ENCODE measurements around the gene NDUFB7.
A peak's percentile ranks its signal among the peaks of the same experiment; 100 is the strongest.
"Not testable (repeated sequence)": the region's sequence is repeated elsewhere in the genome, so short reads cannot be mapped to it uniquely, and the experiment has no call there.

Gene NDUFB7

DNA sequence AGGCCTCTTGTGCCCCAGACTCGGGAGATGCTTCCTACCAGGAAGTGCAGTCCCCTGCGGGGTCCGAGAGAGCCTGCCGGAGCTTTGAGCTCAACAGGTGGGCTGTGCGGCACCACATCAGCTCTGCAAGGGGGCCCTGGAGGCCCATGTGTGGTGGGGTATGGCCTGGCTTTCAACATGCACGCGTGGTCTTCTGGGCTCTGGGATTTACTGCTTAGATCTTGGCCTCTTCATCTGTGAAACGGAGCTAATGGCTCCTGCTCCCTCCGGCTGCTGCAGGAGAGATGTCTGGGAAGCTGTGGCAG lies 18.0 kb downstream of the NDUFB7 start:
- DNase-seq = no peak

DNA sequence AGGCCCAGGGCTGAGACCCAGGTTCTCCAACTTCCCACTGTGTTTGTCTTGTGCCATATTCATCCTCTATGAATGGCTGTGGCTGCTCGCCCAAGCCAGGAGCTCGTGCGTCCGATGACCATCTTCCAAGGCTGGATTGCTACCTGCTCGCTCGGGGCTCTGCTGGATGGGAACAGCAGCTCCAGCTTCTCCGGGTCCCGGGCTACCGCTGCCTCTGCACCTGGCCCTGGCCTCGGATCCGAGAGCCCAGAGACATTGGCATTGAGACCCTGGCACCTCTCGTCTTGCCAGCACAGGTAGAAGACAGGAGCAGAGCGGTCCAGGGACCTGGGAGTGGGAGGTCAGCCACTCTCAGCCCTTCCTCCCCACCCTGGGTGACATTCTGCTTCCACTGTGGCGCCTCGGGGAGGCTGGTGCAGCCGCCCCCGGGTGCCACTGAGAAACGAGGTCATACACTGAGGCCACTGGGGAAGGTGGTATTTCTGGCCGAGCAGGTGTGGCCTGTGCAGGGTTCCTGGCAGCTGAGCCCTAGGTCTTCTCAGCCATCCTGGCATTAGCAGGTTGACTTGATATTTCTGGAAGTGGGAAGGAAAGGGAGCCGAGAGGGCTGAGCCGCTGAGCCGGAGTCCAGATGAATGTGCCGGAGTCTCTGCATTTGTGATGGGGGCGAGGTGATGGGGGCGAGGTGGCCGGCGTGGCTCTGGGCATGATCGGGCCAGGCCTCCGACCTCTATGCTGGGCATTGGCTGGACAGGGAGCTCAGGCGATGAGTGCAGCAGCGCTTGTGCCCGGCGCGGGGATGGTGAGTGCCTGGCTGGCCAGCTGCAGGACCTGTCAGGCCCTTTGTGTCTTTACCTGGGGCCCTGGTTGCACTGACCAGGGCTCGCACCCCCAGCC lies 18.6 kb downstream of the NDUFB7 start:
- no peak for DNase-seq

GRCh38 chr19:14552006-14552360 lies 19.9 kb downstream of the NDUFB7 start:
- DNase-seq = not testable (repeated sequence)

GRCh38 chr19:14551134-14552005 lies 20.5 kb downstream of the NDUFB7 start:
- DNase-seq = not testable (repeated sequence)

GRCh38 chr19:14550201-14550754 lies 21.6 kb downstream of the NDUFB7 start:
- DNase-seq = no peak

DNA sequence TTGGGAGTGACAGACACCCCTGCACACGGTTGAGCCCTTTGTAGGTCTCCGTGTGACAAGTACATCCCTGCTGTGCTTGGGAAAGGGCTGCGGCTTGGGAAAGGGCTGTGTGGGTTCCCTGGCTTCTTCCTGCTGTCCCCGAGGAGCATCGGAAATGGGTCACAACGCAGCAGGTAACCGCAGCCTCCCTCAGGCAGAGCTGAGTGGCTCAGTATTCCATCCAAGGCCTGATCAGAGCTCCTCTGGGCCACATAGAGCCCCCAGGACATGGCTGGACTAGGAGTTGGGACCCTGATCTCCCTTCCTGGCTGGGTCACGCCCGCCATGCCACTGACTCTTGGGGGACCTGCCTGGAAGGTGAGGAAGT lies 26.2 kb downstream of the NDUFB7 start:
- DNase-seq = no peak

DNA sequence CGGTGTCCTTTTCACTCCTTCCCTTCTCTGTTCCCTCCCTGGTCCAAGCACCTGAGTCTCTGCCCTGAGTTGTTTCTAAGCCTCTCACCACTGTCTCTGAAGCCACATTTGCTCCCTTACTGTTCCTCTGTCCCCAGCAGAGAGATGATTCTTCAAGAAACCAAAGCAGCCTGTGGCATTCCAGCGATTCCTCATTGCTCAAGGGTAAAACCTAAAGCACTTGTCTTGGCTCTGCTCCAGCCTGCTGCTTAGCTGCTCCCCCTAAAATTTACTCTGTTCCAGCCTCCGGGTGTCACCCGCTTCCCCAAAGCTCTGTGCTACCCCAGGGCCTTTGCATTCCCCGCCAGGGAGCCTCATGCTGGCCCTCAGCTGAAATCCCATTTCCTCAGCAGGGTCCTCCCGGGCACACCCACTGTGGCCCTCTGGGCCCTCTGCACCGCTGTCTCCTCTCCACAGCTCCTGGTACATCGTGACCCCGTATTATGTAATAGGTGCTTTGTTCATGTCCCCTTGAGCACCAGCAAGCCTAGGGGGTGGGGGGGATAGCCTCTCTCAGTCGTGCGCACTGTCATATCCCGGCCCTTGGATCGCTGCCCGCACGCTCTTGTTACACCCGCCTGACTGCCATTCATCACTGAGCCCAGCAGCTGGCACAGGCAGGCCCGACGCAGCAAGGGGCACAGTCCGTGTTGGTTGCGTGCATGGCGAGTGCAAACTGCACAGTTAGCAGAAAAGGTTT lies 26.7 kb downstream of the NDUFB7 start:
- no peak for DNase-seq

DNA sequence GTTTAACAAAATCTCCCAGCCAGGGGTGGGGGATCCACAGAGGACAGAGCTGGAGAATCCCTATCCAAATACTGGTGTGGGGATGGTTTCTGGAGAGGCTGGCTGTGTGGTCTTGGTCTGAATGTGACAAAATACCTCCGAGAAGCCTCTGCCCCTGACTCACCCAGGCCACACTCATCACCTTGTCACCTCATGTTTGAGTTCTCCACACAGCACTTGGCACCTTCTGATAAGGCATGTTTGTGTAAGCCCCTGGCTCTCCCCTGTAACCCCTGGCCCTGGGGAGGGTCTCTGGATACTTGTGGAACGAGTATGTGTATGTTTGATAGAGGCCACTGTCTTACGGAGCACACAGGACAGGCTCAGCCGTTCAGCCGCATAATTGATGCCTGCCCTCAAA lies 27.8 kb downstream of the NDUFB7 start:
- DNase-seq = no peak

- DNase-seq = no peak
Measured at GRCh38 chr19:14542711-14543328, 29.0 kb downstream of the NDUFB7 start.

DNA sequence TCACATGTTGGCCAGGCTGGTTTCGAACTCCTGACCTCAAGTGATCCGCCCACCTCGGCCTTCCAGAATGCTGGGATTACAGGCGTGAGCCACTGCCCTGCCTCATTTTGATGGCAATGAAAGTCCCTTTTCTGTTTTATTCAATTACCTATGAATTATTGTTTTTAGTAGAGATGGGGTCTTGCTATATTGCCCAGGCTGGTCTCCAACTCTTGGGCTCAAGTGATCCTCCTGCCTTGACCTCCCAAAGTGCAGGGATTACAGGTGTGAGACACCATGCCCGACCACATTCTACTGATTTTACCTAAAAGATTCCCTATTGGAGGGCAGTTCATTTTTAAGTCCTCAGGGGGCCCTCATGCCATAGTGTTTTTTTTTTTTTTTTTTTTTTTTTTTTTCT lies 29.9 kb downstream of the NDUFB7 start:
- DNase-seq = not testable (repeated sequence)

DNA sequence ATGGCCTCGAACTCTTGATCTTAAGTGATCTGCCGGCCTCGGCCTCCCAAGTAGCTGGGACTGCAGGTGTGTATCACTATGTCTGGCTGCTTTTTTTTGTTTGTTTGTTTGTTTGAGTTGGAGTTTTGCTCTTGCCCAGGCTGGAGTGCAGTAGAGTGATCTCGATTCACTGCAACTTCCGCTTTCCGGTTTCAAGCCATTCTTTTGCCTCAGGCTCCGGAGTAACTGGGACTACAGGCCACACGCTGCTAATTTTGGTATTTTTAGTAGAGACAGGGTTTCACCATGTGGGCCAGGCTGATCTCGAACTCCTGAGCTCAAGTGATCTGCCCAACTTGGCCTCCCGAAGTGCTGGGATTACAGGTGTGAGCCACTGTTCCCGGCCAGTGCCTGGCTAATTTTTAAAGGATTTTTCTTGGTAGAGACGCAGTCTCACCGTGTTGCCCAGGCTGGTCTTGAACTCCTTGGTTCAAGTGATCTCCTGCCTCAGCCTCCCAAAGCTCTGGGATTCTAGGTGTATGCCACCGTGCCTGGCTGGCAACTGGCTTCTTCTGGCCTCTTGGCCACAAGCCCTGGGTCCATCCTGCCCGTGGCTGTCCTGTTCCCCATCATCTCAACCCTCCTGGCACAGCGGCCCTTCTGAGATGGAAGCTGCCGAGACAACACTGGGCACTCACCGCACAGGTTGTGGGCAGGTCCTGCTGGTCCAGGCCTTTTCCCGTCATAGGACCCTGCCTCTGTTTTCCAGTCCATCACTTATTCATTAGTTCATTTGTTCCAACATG lies 30.9 kb downstream of the NDUFB7 start:
- DNase-seq = no peak

DNA sequence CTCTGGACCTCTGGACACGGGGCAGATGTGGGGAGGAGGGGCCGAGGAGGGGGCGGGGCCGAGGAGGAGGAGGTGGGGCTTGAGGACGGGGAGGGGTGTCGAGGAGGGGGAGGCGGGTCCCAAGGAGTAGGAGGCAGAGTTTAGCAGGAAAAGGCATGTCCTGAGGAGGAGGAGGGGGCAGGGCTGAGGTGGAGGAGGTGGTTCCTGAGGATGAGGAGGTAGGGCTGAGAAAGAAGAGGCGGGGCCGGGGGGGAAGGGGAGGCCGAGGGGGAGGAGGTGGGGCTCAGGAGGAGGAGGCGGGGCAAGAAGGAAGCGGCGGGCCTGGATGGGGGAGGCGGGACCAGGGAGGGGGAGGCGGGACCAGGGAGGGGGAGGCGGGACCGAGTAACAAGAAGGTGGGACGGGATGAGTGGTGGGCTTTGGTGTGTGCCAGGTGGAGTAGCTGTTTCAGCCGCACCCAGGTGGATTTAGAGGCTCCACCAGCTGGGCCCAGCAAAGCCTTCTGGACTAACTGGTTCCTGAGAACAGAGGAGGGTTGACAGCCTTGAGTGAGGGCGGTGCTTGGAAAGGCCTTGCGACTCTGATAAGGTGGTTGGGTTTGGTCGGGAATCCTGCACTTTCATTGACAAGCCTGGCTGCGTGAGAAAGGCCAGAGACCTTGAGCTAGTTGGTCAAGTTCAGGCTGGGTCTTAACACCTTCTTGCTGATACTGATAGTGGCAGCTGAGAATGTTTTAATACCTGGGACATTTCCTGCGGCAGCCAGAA lies 34.8 kb downstream of the NDUFB7 start:
- peak; percentile 29 for DNase-seq

DNA sequence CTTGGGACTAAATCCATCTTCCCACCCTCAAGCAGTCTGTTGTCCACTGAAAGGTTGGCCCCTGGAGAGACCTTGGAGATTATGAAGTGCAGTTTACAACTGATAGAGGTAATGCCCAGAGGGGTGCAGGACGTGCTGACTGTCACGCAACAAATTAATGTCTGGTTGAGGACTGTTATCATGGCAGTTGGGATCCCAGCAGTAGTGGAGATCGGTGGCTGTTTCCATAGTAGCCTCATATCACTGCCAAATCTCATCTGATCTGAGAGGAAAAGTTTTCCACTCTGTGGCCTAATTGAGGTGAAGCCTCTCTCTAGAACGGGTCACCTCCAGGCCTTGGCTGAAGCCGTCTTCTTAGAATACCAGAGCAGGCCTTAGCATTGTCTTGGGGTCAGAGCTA lies 38.4 kb downstream of the NDUFB7 start:
- DNase-seq = no peak

- DNase-seq = no peak
Measured at GRCh38 chr19:14530506-14530905, 41.4 kb downstream of the NDUFB7 start.

DNA sequence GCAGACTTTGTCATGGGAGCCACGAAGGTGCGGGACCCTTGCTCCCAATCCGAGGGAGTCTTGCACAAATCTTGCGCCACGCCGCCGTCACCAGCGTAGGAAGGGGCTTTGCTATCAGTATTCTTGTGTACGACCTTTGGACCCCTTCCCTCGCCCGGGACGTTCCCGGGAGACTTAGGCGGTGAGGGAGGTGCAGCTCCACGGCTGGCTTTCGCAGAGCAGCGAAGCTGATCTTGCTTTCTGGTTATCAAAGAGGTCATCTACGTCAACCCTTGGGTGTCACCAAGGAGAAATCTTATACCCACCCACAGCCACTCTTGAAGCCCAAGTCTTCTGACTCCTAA lies 41.9 kb downstream of the NDUFB7 start:
- no peak for DNase-seq

DNA sequence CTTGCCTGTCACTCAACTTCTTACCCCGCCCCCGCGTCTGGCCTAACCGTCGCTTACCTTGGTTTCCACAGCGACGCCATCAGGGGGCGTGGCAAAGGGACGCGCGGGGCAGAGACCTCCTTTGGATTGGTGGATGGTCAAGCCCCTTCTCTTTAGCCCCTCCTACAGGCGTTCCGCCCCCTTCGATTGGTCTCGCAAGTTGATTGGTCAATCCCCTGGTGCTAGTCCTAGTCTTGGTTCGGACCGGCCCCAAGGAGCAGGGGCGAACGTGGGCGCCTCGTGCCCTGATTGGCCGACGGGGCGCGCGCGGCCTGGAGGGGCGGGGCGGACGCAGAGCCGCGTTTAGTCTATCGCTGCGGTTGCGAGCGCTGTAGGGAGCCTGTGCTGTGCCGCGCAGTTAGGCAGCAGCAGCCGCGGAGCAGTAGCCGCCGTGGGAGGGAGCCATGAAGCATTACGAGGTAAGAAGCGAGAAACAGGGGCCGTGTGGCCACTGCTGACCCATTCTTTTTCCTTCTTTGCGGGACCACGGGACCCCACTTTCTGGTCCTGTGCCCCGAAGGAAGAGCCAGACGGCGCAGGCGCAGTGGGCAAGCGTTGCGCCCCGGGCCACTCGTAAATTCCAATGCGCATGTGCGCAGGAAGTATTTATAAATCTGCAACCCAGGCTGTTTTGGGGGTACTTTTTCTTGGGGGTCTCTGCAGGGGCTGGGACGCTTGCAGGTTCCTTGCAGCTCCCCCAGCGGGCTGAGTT lies 42.4 kb downstream of the NDUFB7 start, which contains the start of gene TECR:
TECR (plus strand) TSS at position 341 of the 751 bp plus-strand sequence; CDS start at position 444, 103 bp downstream.
- peak; percentile 99 for DNase-seq

DNA sequence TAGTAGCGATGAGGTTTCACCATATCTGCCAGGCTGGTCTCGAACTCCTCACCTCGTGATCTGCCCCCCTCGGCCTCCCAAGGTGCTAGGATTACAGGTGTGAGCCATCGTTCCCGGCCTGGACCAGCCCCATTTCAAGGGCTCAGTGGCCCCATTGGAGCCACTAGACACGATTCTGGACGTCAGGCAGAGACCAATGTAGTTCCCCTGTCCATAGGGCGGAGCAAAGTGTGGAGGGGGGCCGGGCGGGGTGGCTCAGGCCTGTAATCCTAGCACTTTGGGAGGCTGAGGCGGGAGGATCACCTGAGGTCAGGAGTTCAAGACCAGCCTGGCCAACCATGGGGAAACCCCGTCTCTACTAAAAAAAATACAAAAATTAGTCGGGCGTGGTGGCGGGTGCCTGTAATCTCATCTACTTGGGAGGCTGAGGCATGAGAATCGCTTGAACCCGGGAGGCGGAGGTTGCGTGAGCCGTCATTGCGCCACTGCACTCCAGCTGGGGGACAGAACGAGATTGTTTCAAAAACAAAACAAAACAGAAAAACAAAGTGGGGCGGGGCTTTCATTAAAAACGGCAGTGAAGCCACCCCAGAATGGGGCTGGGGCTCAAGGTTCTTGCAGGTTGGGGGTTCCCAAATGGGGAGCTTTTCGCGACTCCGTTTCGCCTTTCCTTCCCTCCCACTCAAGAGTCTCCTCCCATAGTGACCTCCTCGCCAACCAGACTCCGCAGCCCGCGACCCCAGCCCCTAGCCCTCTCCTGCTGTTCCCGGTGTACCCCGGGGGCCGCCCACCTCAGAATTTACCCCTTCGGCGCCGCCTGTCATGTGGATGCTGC lies 43.2 kb downstream of the NDUFB7 start:
- DNase-seq = peak; percentile 94

- no peak for DNase-seq
Measured at GRCh38 chr19:14526423-14526822, 45.4 kb downstream of the NDUFB7 start.

- no peak for DNase-seq
Measured at GRCh38 chr19:14525729-14526128, 46.1 kb downstream of the NDUFB7 start.
